Measurements from ENCODE around the gene NYAP1.
"Not testable (repeated sequence)": the region's sequence is repeated elsewhere in the genome, so short reads cannot be mapped to it uniquely, and the experiment has no call there.

The NYAP1 gene

GRCh38 chr7:100517305-100517704, 33.6 kb downstream of the NYAP1 start:
- H3K4me3 ChIP-seq (ENCODE audit: control insufficient read depth, low read depth, low read length): no peak overlapping the region
- no peak for TF ChIP-seq CTCF (IDR thresholded peaks at IDR 0.05; ENCODE audit: control insufficient read depth, insufficient read depth, low read depth, low read length, missing control alignments)
- DNase-seq (ENCODE audit: low read depth): no peak

GRCh38 chr7:100519580-100519979, 35.9 kb downstream of the NYAP1 start:
- no peak for TF ChIP-seq CTCF (IDR thresholded peaks at IDR 0.05; ENCODE audit: control insufficient read depth, insufficient read depth, low read depth, low read length, missing control alignments)
- no peak for DNase-seq (ENCODE audit: low read depth)
- H3K4me3 ChIP-seq (ENCODE audit: control insufficient read depth, low read depth, low read length): no peak overlapping the region

GRCh38 chr7:100520138-100520537, 36.4 kb downstream of the NYAP1 start:
- no peak for TF ChIP-seq CTCF (IDR thresholded peaks at IDR 0.05; ENCODE audit: control insufficient read depth, insufficient read depth, low read depth, low read length, missing control alignments)
- H3K4me3 ChIP-seq (ENCODE audit: control insufficient read depth, low read depth, low read length): no peak overlapping the region

GRCh38 chr7:100521076-100521475, 37.3 kb downstream of the NYAP1 start:
- DNase-seq (ENCODE audit: low read depth): no peak
- H3K4me3 ChIP-seq (ENCODE audit: control insufficient read depth, low read depth, low read length): no peak overlapping the region
- TF ChIP-seq CTCF (IDR thresholded peaks at IDR 0.05; ENCODE audit: control insufficient read depth, insufficient read depth, low read depth, low read length, missing control alignments): no peak

More at GRCh38 chr7:100520138-100520537, 36.4 kb downstream of the NYAP1 start:
- no peak for DNase-seq (ENCODE audit: low read depth)

- DNase-seq (ENCODE audit: low read depth); H3K4me3 ChIP-seq (ENCODE audit: control insufficient read depth, low read depth, low read length): not testable (repeated sequence)
Observed at GRCh38 chr7:100521909-100522593, 38.3 kb downstream of the NYAP1 start.

- H3K4me3 ChIP-seq (ENCODE audit: control insufficient read depth, low read depth, low read length); DNase-seq (ENCODE audit: low read depth): not testable (repeated sequence)
Observed at GRCh38 chr7:100523192-100523591, 39.5 kb downstream of the NYAP1 start.

GRCh38 chr7:100528108-100528866, 44.6 kb downstream of the NYAP1 start:
- not testable (repeated sequence) for DNase-seq (ENCODE audit: low read depth); H3K4me3 ChIP-seq (ENCODE audit: control insufficient read depth, low read depth, low read length)

- no peak for DNase-seq (ENCODE audit: low read depth)
- no peak for TF ChIP-seq CTCF (IDR thresholded peaks at IDR 0.05; ENCODE audit: control insufficient read depth, insufficient read depth, low read depth, low read length, missing control alignments)
- H3K4me3 ChIP-seq (ENCODE audit: control insufficient read depth, low read depth, low read length): no peak overlapping the region
Observed at GRCh38 chr7:100532165-100533022, 48.7 kb downstream of the NYAP1 start.

GRCh38 chr7:100535982-100536381, 52.3 kb downstream of the NYAP1 start:
- H3K4me3 ChIP-seq (ENCODE audit: control insufficient read depth, low read depth, low read length); DNase-seq (ENCODE audit: low read depth): not testable (repeated sequence)

- not testable (repeated sequence) for DNase-seq (ENCODE audit: low read depth); H3K4me3 ChIP-seq (ENCODE audit: control insufficient read depth, low read depth, low read length)
Observed at GRCh38 chr7:100536695-100537094, 53.0 kb downstream of the NYAP1 start.

Data from AG09309 (cell line).